ENCODE measurements around the gene AGTRAP. TPM values are rescaled to one million over a fixed set of nuclear protein-coding genes. Genes with fewer than 3 reads are reported as not detected.

AGTRAP gene
- polyA plus RNA-seq, 3 donors = 420 to 938 (median 842) TPM

DNA sequence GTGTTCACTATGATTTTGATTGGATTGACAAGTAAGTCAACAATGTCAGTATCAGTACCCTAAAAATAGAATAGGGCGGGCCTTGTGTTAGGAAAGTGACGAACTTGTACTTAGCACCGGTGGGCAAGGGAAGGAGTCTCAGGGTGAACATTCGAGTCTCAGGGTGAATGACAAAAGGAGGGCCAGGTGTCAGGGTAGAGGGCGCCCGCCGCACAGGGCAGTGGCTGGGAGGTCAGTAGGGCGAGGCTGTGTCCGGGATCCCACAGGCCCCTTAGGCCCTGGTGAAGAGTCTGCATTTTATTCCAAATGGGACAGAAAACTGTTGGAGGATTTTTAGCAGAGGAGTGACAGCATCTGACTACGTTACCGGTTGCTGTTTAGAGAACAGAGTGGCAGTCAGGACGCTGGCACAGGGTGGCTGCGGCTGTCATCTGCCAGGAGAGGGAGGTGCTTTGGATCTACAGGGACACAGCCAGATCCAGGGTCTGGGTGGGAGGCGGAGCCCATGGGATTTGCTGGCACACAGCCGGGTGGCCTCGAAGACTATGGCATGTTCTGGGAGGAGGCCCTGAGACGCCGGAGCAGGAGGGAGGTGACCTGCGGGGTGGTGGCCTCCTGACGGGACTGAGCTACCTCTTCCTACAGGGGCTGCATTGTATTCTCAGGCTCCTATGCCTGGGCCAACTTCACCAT is 11.0 kb downstream of the AGTRAP start:
- no peak overlapping the region for H3K4me3 ChIP-seq (replicated peaks in 1 of 3; ENCODE audit: low read depth in 2 of 3, low read length in 3 of 3)
- peaks cover 73 to 88% of the 10 kb centered on the region in 2 donors for H3K36me3 ChIP-seq (replicated peaks in 1 of 2; ENCODE audit: control insufficient read depth in 1 of 2, insufficient read depth in 2 of 2, low read length in 2 of 2)
- no peak overlapping the region for H2AFZ ChIP-seq (ENCODE audit: insufficient read depth, low read depth, low read length, poor library complexity, severe bottlenecking)
- Mint-ChIP-seq H3K27ac (peak overlapping the region in 4 of 7 donors; percentile 6 to 74 (median 63)), H3K4me1 (peaks cover 51% of the 10 kb centered on the region), H3K9me3 (peaks cover 0 to 2% (median 0%) of the 10 kb centered on the region in 7 donors), H3K27me3 (ENCODE audit: low read depth in 3 of 3) (no peaks in the 10 kb centered on the region), H3K36me3 (peaks cover 74 to 93% of the 10 kb centered on the region in 2 donors), H3K4me3 (no peak overlapping the region)
- TF ChIP-seq, protein P1, sequence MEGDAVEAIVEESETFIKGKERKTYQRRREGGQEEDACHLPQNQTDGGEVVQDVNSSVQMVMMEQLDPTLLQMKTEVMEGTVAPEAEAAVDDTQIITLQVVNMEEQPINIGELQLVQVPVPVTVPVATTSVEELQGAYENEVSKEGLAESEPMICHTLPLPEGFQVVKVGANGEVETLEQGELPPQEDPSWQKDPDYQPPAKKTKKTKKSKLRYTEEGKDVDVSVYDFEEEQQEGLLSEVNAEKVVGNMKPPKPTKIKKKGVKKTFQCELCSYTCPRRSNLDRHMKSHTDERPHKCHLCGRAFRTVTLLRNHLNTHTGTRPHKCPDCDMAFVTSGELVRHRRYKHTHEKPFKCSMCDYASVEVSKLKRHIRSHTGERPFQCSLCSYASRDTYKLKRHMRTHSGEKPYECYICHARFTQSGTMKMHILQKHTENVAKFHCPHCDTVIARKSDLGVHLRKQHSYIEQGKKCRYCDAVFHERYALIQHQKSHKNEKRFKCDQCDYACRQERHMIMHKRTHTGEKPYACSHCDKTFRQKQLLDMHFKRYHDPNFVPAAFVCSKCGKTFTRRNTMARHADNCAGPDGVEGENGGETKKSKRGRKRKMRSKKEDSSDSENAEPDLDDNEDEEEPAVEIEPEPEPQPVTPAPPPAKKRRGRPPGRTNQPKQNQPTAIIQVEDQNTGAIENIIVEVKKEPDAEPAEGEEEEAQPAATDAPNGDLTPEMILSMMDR (IDR thresholded peaks at IDR 0.05) = no peak
- 86% methylated on average over 20 of the region's 20 CpGs for WGBS (ENCODE audit: insufficient coverage)
- H4K20me1 ChIP-seq (ENCODE audit: insufficient read depth, low read length) = peaks cover 95% of the 10 kb centered on the region
- peaks cover 6 to 36% of the 10 kb centered on the region in 2 donors for H3K4me1 ChIP-seq (ENCODE audit: control insufficient read depth in 1 of 2, insufficient read depth in 2 of 2, low read length in 2 of 2)
- peaks cover 50% of the 10 kb centered on the region for H3K79me2 ChIP-seq (ENCODE audit: insufficient read depth, low read length)
- no peak overlapping the region for H3K9ac ChIP-seq (ENCODE audit: insufficient read depth, low read length, poor library complexity, severe bottlenecking)
- no peaks in the 10 kb centered on the region for H3K27me3 ChIP-seq (ENCODE audit: control insufficient read depth in 2 of 2, insufficient read depth in 2 of 2, low read length in 2 of 2)
- intact Hi-C loops (cut with micrococcal nuclease) = loop anchor here in 1 of 2 donors (5.0 kb wide), 1 partner anchor 95 kb away; the partner anchor contains the start of genes FBXO2 and FBXO44
- H3K27ac ChIP-seq (ENCODE audit: low read depth in 1 of 2, low read length in 2 of 2) = peak overlapping the region in 1 of 2 donors; percentile 49
- no peaks in the 10 kb centered on the region for H3K9me3 ChIP-seq (replicated peaks in 1 of 2; ENCODE audit: control insufficient read depth in 1 of 2, insufficient read depth in 1 of 2, low read length in 2 of 2)
- no peak for DNase-seq
- H3K4me2 ChIP-seq (replicated peaks; ENCODE audit: extremely low read depth, low read length, poor library complexity, severe bottlenecking) = no peak overlapping the region

GRCh38 chr1:11748294-11749202 is 12.6 kb downstream of the AGTRAP start:
- intact Hi-C loops (cut with micrococcal nuclease) = loop anchor here (1.0 to 5.0 kb wide), 2 partner anchors 96 to 98 kb away; partner anchors contain the start of genes FBXO2 (in 1 of the 2) and FBXO44 (in 1 of the 2)
- Histone ChIP-seq H3K4me3 (replicated peaks in 1 of 3; ENCODE audit: low read depth in 2 of 3, low read length in 3 of 3) (no peak overlapping the region), H3K79me2 (ENCODE audit: insufficient read depth, low read length) (peaks cover 34% of the 10 kb centered on the region), H3K4me2 (replicated peaks; ENCODE audit: extremely low read depth, low read length, poor library complexity, severe bottlenecking) (no peak overlapping the region), H3K27me3 (ENCODE audit: control insufficient read depth in 2 of 2, insufficient read depth in 2 of 2, low read length in 2 of 2) (no peaks in the 10 kb centered on the region), H2AFZ (ENCODE audit: insufficient read depth, low read depth, low read length, poor library complexity, severe bottlenecking) (no peak overlapping the region), H3K9me3 (replicated peaks in 1 of 2; ENCODE audit: control insufficient read depth in 1 of 2, insufficient read depth in 1 of 2, low read length in 2 of 2) (no peaks in the 10 kb centered on the region), H4K20me1 (ENCODE audit: insufficient read depth, low read length) (peaks cover 87% of the 10 kb centered on the region), H3K4me1 (ENCODE audit: control insufficient read depth in 1 of 2, insufficient read depth in 2 of 2, low read length in 2 of 2) (peaks cover 3 to 29% of the 10 kb centered on the region in 2 donors), H3K27ac (ENCODE audit: low read depth in 1 of 2, low read length in 2 of 2) (peak overlapping the region in 1 of 2 donors; percentile 52), H3K9ac (ENCODE audit: insufficient read depth, low read length, poor library complexity, severe bottlenecking) (no peak overlapping the region), H3K36me3 (replicated peaks in 1 of 2; ENCODE audit: control insufficient read depth in 1 of 2, insufficient read depth in 2 of 2, low read length in 2 of 2) (peaks cover 73 to 75% of the 10 kb centered on the region in 2 donors)
- DNase-seq = no peak
- peaks cover 46% of the 10 kb centered on the region for H3K4me1 Mint-ChIP-seq
- 97% methylated on average over 18 of the region's 27 CpGs for WGBS (ENCODE audit: insufficient coverage)
- H3K36me3 Mint-ChIP-seq = peaks cover 68 to 77% of the 10 kb centered on the region in 2 donors
- peaks cover 0 to 2% (median 0%) of the 10 kb centered on the region in 7 donors for H3K9me3 Mint-ChIP-seq
- TF ChIP-seq, protein P1 (IDR thresholded peaks at IDR 0.05) = no peak
- H3K4me3 Mint-ChIP-seq = peak overlapping the region in 1 of 2 donors; percentile 12
- H3K27ac Mint-ChIP-seq = peak overlapping the region in 6 of 7 donors; percentile 52 to 91 (median 67)
- no peaks in the 10 kb centered on the region for H3K27me3 Mint-ChIP-seq (ENCODE audit: low read depth in 3 of 3)

Measured in CD14-positive monocyte (primary cell).